ENCODE results near the gene MAP3K4.
"Not testable (repeated sequence)": the region's sequence is repeated elsewhere in the genome, so short reads cannot be mapped to it uniquely, and the experiment has no call there.

The MAP3K4 gene

GRCh38 chr6:161085246-161085645 lies 93.7 kb downstream of the MAP3K4 start:
- DNase-seq: no peak

- DNase-seq: no peak
Measured at GRCh38 chr6:161088676-161089328, 97.2 kb downstream of the MAP3K4 start.

- DNase-seq: no peak
Measured at GRCh38 chr6:161091151-161091550, 99.6 kb downstream of the MAP3K4 start.

- DNase-seq: no peak
Measured at GRCh38 chr6:161091972-161092701, 100.6 kb downstream of the MAP3K4 start.

- DNase-seq: no peak
Measured at GRCh38 chr6:161094955-161095354, 103.4 kb downstream of the MAP3K4 start.

GRCh38 chr6:161095916-161096315 lies 104.3 kb downstream of the MAP3K4 start:
- DNase-seq: no peak

- DNase-seq: no peak
Measured at GRCh38 chr6:161100072-161100471, 108.5 kb downstream of the MAP3K4 start.

GRCh38 chr6:161101517-161101916 lies 109.9 kb downstream of the MAP3K4 start:
- no peak for DNase-seq

GRCh38 chr6:161103475-161103874 lies 111.9 kb downstream of the MAP3K4 start:
- DNase-seq: no peak

GRCh38 chr6:161104966-161105365 lies 113.4 kb downstream of the MAP3K4 start:
- DNase-seq: no peak

- no peak for DNase-seq
Measured at GRCh38 chr6:161105408-161105807, 113.8 kb downstream of the MAP3K4 start.

GRCh38 chr6:161107779-161108730 lies 116.5 kb downstream of the MAP3K4 start:
- DNase-seq: no peak

- DNase-seq: no peak
Measured at GRCh38 chr6:161108916-161109315, 117.3 kb downstream of the MAP3K4 start.

- DNase-seq: no peak
Measured at GRCh38 chr6:161109366-161109765, 117.8 kb downstream of the MAP3K4 start.

- DNase-seq: no peak
Measured at GRCh38 chr6:161110028-161110779, 118.6 kb downstream of the MAP3K4 start.

GRCh38 chr6:161111261-161111660 lies 119.7 kb downstream of the MAP3K4 start:
- no peak for DNase-seq

- no peak for DNase-seq
Measured at GRCh38 chr6:161115468-161115867, 123.9 kb downstream of the MAP3K4 start.

GRCh38 chr6:161116554-161116953 lies 125.0 kb downstream of the MAP3K4 start:
- DNase-seq: no peak

GRCh38 chr6:161117308-161117707 lies 125.7 kb downstream of the MAP3K4 start:
- no peak for DNase-seq

GRCh38 chr6:161117942-161118341 lies 126.4 kb downstream of the MAP3K4 start:
- no peak for DNase-seq

- not testable (repeated sequence) for DNase-seq
Measured at GRCh38 chr6:161123319-161123718, 131.8 kb downstream of the MAP3K4 start.

GRCh38 chr6:161125591-161125990 lies 134.0 kb downstream of the MAP3K4 start:
- no peak for DNase-seq
